ENCODE measurements around the gene CDC73. TPM values are rescaled to one million over a fixed set of nuclear protein-coding genes. Genes with fewer than 3 reads are reported as not detected.
A peak's percentile ranks its signal among the peaks of the same experiment; 100 is the strongest.
"Not testable (repeated sequence)": the region's sequence is repeated elsewhere in the genome, so short reads cannot be mapped to it uniquely, and the experiment has no call there.

CDC73 gene
- total RNA-seq, 2 donors from 2014 or later = 52.8 to 53.0 TPM

GRCh38 chr1:193262661-193263060 lies 140.8 kb downstream of the CDC73 start:
- no peaks in the 10 kb centered on the region for H3K9me3 Mint-ChIP-seq
- Histone ChIP-seq H3K9me3 (ENCODE audit: control insufficient read depth, low read length) (no peaks in the 10 kb centered on the region), H3K9ac (ENCODE audit: extremely low read depth, low read length, poor library complexity, severe bottlenecking) (no peak overlapping the region), H3K27ac (ENCODE audit: low read depth, low read length) (no peak overlapping the region), H3K27me3 (ENCODE audit: control insufficient read depth, insufficient read depth, low read length, poor library complexity, severe bottlenecking) (no peaks in the 10 kb centered on the region), H3K4me1 (ENCODE audit: control insufficient read depth, insufficient read depth, low read length) (peaks cover 20% of the 10 kb centered on the region), H3K36me3 (ENCODE audit: control insufficient read depth, insufficient read depth, low read length) (peaks cover 19% of the 10 kb centered on the region), H3K4me3 (ENCODE audit: low read length) (no peak overlapping the region)
- H3K4me3 Mint-ChIP-seq = no peak overlapping the region
- H3K27ac Mint-ChIP-seq = peak overlapping the region; percentile 67
- DNase-seq = no peak
- WGBS, 2 experiments (ENCODE audit: insufficient coverage in 1 of 2, insufficient read length in 1 of 2) = 94% methylated on average over 2 to 3 of the region's 3 CpGs
- H3K27me3 Mint-ChIP-seq (ENCODE audit: insufficient read depth) = no peaks in the 10 kb centered on the region
- peaks cover 7% of the 10 kb centered on the region for H3K36me3 Mint-ChIP-seq (ENCODE audit: low read depth)
- H3K4me1 Mint-ChIP-seq = peaks cover 10% of the 10 kb centered on the region
- TF ChIP-seq, protein P1, sequence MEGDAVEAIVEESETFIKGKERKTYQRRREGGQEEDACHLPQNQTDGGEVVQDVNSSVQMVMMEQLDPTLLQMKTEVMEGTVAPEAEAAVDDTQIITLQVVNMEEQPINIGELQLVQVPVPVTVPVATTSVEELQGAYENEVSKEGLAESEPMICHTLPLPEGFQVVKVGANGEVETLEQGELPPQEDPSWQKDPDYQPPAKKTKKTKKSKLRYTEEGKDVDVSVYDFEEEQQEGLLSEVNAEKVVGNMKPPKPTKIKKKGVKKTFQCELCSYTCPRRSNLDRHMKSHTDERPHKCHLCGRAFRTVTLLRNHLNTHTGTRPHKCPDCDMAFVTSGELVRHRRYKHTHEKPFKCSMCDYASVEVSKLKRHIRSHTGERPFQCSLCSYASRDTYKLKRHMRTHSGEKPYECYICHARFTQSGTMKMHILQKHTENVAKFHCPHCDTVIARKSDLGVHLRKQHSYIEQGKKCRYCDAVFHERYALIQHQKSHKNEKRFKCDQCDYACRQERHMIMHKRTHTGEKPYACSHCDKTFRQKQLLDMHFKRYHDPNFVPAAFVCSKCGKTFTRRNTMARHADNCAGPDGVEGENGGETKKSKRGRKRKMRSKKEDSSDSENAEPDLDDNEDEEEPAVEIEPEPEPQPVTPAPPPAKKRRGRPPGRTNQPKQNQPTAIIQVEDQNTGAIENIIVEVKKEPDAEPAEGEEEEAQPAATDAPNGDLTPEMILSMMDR (conservative IDR thresholded peaks at IDR 0.05) = no peak

- no peak overlapping the region for H3K27ac Mint-ChIP-seq
- peaks cover 7% of the 10 kb centered on the region for H3K36me3 Mint-ChIP-seq (ENCODE audit: low read depth)
- H3K4me3 Mint-ChIP-seq = no peak overlapping the region
- no peaks in the 10 kb centered on the region for H3K9me3 ChIP-seq (ENCODE audit: control insufficient read depth, low read length)
- H3K9me3 Mint-ChIP-seq = no peaks in the 10 kb centered on the region
- no peak overlapping the region for H3K9ac ChIP-seq (ENCODE audit: extremely low read depth, low read length, poor library complexity, severe bottlenecking)
- H3K27me3 Mint-ChIP-seq (ENCODE audit: insufficient read depth) = no peaks in the 10 kb centered on the region
- peaks cover 10% of the 10 kb centered on the region for H3K4me1 Mint-ChIP-seq
- H3K27me3 ChIP-seq (ENCODE audit: control insufficient read depth, insufficient read depth, low read length, poor library complexity, severe bottlenecking) = no peaks in the 10 kb centered on the region
- H3K36me3 ChIP-seq (ENCODE audit: control insufficient read depth, insufficient read depth, low read length) = peaks cover 19% of the 10 kb centered on the region
- DNase-seq = no peak
- no peak overlapping the region for H3K4me3 ChIP-seq (ENCODE audit: low read length)
- no peak overlapping the region for H3K27ac ChIP-seq (ENCODE audit: low read depth, low read length)
- H3K4me1 ChIP-seq (ENCODE audit: control insufficient read depth, insufficient read depth, low read length) = peaks cover 8% of the 10 kb centered on the region
- TF ChIP-seq, protein P1 (conservative IDR thresholded peaks at IDR 0.05) = no peak
- WGBS, 2 experiments (ENCODE audit: insufficient coverage in 1 of 2, insufficient read length in 1 of 2) = 94 to 96% methylated on average over 3 to 4 of the region's 4 CpGs
These were observed 142.7 kb downstream of the CDC73 start for GRCh38 chr1:193264313-193265065.

DNA sequence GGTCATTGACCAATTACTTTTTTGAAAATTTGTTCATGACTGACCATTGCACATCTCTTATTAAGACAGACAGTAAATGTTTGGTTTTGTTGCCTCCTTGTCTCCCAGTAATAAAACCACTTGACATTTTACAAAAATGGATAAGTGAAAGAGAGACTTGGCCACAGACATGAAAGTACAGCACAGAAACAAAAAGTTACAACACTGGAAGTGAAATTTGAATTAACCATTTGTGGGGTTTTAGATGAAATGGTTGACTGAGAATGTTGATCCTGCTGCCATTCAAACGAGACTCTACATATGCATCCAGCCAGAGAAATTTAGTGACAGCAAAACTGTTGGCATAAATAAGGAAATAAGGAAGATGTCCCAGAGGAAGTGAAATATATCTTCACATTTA lies 143.9 kb downstream of the CDC73 start:
- TF ChIP-seq, protein P1 (conservative IDR thresholded peaks at IDR 0.05) = no peak
- no peak overlapping the region for H3K27ac ChIP-seq (ENCODE audit: low read depth, low read length)
- no peaks in the 10 kb centered on the region for H3K9me3 ChIP-seq (ENCODE audit: control insufficient read depth, low read length)
- DNase-seq = no peak
- Mint-ChIP-seq H3K9me3 (no peaks in the 10 kb centered on the region), H3K27ac (no peak overlapping the region), H3K4me3 (no peak overlapping the region), H3K36me3 (ENCODE audit: low read depth) (peaks cover 7% of the 10 kb centered on the region), H3K27me3 (ENCODE audit: insufficient read depth) (no peaks in the 10 kb centered on the region), H3K4me1 (peaks cover 10% of the 10 kb centered on the region)
- H3K4me1 ChIP-seq (ENCODE audit: control insufficient read depth, insufficient read depth, low read length) = peaks cover 5% of the 10 kb centered on the region
- no peaks in the 10 kb centered on the region for H3K27me3 ChIP-seq (ENCODE audit: control insufficient read depth, insufficient read depth, low read length, poor library complexity, severe bottlenecking)
- H3K36me3 ChIP-seq (ENCODE audit: control insufficient read depth, insufficient read depth, low read length) = peaks cover 19% of the 10 kb centered on the region
- 86 to 96% methylated on average over 1 of the region's 1 CpG for WGBS, 2 experiments (ENCODE audit: insufficient coverage in 1 of 2, insufficient read length in 1 of 2)
- no peak overlapping the region for H3K4me3 ChIP-seq (ENCODE audit: low read length)
- H3K9ac ChIP-seq (ENCODE audit: extremely low read depth, low read length, poor library complexity, severe bottlenecking) = no peak overlapping the region

- not testable (repeated sequence) for H3K27ac ChIP-seq (ENCODE audit: low read depth, low read length); H3K4me3 ChIP-seq (ENCODE audit: low read length); H3K9me3 ChIP-seq (ENCODE audit: control insufficient read depth, low read length); H3K27ac Mint-ChIP-seq; H3K9me3 Mint-ChIP-seq; H3K4me1 ChIP-seq (ENCODE audit: control insufficient read depth, insufficient read depth, low read length); H3K4me3 Mint-ChIP-seq; H3K27me3 ChIP-seq (ENCODE audit: control insufficient read depth, insufficient read depth, low read length, poor library complexity, severe bottlenecking); H3K4me1 Mint-ChIP-seq; H3K27me3 Mint-ChIP-seq (ENCODE audit: insufficient read depth); H3K9ac ChIP-seq (ENCODE audit: extremely low read depth, low read length, poor library complexity, severe bottlenecking); DNase-seq
- H3K36me3 Mint-ChIP-seq (ENCODE audit: low read depth) = peaks cover 18% of the 10 kb centered on the region
- 92 to 100% methylated on average over 3 to 7 of the region's 7 CpGs for WGBS, 2 experiments (ENCODE audit: insufficient coverage in 1 of 2, insufficient read length in 1 of 2)
- peaks cover 19% of the 10 kb centered on the region for H3K36me3 ChIP-seq (ENCODE audit: control insufficient read depth, insufficient read depth, low read length)
These were observed 145.0 kb downstream of the CDC73 start for GRCh38 chr1:193266794-193267193.

All from endodermal cell (in vitro differentiated cells).